ENCODE data around the gene CDK18. TPM values are rescaled to one million over a fixed set of nuclear protein-coding genes. Genes with fewer than 3 reads are reported as not detected.
A peak's percentile ranks its signal among the peaks of the same experiment; 100 is the strongest.

Gene CDK18
- total RNA-seq, 1 donor from 2014 or later: 2.6 TPM

GRCh38 chr1:205582046-205582445, 77.6 kb downstream of the CDK18 start:
- TF ChIP-seq CTCF (IDR thresholded peaks at IDR 0.05): no peak
- POLR2A ChIA-PET: no interaction called here
- no peaks in the 10 kb centered on the region for H3K36me3 Mint-ChIP-seq (ENCODE audit: low read depth)
- H3K4me1 Mint-ChIP-seq: peaks cover 33% of the 10 kb centered on the region
- no peak overlapping the region for H3K27ac Mint-ChIP-seq
- no peak for DNase-seq
- no peaks in the 10 kb centered on the region for H3K9me3 Mint-ChIP-seq
- peak; percentile 18 for ATAC-seq (ENCODE audit: low read depth)
- CTCF ChIA-PET: interaction anchor here (1.2 kb wide), 1 partner anchor 9 kb away, joined by 3 read pairs; no protein-coding TSS in a partner anchor
- intact Hi-C loops (cut with micrococcal nuclease): no loop called here
- no peak overlapping the region for H3K4me3 Mint-ChIP-seq
- H3K27me3 Mint-ChIP-seq: peaks cover 5% of the 10 kb centered on the region

Other genes with a start within 250 kb of the CDK18 start
- gene NUAK2, start 182.9 kb upstream of the CDK18 start, total RNA-seq: 26.1 and 26.2 TPM in 2 replicates
- gene KLHDC8A, start 147.7 kb upstream of the CDK18 start, total RNA-seq: 0.07 TPM in 1 of 2 replicates, not detected in the other
- not detected in 2 replicates for gene LEMD1, start 82.6 kb upstream of the CDK18 start, total RNA-seq
- 0.07 TPM in 1 of 2 replicates, not detected in the other for gene BLACAT1, start 48.6 kb upstream of the CDK18 start, total RNA-seq
- gene ELK4, start 127.3 kb downstream of the CDK18 start, total RNA-seq: 130 and 141 TPM in 2 replicates
- gene SLC45A3, start 175.8 kb downstream of the CDK18 start, total RNA-seq: 6.9 and 7.4 TPM in 2 replicates
- gene NUCKS1, start 245.5 kb downstream of the CDK18 start, total RNA-seq: 113 and 130 TPM in 2 replicates

Measured in activated B cell treated with CpG ODN at 0.5 μM for 24 hours (primary cell).